ENCODE measurements around the gene GJB5.

GJB5 gene

DNA sequence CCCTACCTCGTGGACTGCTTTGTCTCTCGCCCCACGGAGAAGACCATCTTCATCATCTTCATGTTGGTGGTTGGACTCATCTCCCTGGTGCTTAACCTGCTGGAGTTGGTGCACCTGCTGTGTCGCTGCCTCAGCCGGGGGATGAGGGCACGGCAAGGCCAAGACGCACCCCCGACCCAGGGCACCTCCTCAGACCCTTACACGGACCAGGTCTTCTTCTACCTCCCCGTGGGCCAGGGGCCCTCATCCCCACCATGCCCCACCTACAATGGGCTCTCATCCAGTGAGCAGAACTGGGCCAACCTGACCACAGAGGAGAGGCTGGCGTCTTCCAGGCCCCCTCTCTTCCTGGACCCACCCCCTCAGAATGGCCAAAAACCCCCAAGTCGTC lies 39.9 kb downstream of the GJB5 start:
- DNase-seq (ENCODE audit: low spot score): peak; percentile 2

DNA sequence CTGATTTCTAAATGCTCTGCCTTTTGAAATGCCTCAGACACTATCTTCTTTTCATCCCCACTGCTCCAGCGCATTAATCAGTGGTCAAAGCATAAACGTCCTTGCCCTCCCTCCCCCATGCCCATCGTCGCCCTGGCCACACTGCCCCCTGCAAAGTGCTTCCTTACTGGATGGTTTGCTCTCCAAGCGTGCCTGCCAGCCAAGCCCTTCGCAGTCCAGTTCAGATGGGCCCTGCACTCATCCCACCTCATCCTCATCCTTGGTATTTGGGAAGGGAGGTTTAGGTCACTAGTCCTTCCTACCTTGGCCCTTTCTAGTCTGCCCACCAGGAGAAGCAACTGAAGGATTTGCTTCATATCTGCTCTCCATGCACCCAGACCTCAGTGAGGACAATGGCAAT lies 41.1 kb downstream of the GJB5 start:
- no peak for DNase-seq (ENCODE audit: low spot score)

DNA sequence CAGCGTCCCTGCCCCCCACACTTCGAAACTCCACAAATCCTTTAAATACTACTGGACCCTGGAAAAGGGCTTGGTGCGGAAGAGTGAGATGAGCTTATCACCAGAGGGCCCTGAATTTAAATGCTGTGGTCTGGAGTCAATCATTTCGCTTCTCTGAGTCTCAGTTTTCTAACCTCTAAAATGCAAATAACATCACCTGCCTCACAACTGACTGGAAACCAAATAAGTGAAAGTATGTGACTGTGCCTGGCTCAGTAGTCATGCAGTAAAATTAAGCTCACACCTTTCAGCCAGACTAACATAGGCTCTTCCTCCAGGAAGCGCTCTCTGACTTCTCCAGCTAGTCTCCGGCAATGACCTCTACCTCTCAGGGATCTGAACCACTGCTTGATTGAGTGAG lies 42.1 kb downstream of the GJB5 start:
- DNase-seq (ENCODE audit: low spot score): no peak

DNA sequence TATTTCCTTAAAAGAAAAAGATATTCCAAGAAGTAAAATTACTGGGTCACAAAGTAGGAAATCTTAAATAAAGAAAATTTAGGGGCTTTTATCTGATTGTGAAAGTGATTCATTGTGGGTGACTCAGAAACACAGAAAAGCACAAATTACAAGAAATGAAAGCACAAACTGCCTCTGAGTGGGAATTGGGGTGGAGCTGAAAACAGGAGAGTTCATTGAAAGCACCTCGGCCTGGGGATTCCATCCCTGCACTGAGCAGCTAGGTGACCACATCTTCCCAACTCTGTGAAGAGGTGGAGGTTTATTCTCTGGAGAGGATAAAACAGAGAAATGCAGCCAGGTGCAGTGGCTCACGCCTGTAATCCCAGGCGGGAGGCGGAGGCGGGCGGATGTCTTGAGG lies 45.4 kb downstream of the GJB5 start:
- no peak for DNase-seq (ENCODE audit: low spot score)

DNA sequence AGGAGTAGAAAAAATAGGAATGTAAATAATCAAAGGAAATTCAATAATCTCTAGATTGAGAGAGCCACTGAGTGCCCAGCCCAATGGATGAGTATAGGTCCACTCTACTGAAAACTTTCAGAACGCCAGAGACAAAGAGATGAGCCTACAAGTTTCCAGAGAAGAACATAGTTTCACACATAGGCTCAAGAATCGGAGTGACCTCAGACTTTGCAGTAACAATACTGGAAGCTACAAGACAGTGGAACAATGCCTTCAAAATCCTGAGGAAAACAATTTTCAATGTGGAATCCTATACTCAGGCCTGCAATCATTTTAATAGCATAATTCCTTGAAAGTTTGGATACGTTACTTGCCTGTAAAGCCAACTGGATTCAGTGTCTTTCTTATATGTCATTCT lies 48.9 kb downstream of the GJB5 start:
- no peak for DNase-seq (ENCODE audit: low spot score)

DNA sequence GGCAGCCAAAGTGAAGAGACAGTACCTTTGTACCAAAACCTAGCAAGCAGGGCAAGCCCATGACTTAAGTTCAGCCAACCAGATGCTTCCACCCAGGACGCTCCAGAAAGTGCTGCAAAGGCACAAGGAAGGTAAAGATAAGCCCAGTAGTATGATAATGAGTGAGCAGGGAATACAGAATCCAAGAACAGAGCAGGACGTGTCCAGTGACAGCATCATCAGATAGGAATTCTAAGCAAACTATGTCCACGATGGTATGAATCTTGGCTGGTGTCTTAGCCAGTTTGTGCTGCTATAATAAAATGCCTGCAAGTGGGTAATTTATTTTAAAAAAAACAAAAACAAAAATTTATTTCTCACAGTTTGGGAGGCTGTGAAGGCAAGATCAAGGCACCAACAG lies 51.5 kb downstream of the GJB5 start:
- peak; percentile 0 for DNase-seq (ENCODE audit: low spot score)

Measured in iPS-NIHi11 (cell line).